Measurements from ENCODE around the gene PPARG. TPM values are rescaled to one million over a fixed set of nuclear protein-coding genes. Genes with fewer than 3 reads are reported as not detected.

Gene PPARG
- total and polyA plus RNA-seq, 2 donors (not counting 3 experiments of a cell fraction or from before 2014, with no cell fraction given): 0.15 to 1.3 TPM

DNA sequence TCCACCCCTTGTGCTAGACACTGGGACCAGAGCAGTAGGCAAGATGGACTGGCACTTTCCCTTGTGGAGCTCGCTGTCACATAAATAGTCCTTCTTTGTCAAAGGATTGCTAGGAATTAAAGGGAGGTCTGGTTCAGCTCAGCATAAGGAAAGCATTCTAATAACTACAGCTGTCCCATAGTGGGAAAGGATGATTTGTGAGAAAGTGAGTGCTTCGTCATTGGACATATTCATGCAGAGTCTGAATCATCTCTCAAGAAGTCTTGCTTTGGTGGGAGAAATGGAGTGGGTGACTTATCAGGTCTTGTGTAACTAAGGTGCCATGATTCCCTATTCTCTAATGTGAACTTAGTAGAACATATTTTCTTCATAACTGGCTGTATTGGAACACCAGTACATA, 14.7 kb downstream of the PPARG start:
- Histone ChIP-seq H3K4me3 (replicated peaks in 1 of 3; ENCODE audit: insufficient read depth in 1 of 3, low read depth in 1 of 3, low read length in 3 of 3) (no peak overlapping the region), H3K4me1 (ENCODE audit: control insufficient read depth, extremely low read depth, insufficient read depth, low read length) (no peaks in the 10 kb centered on the region), H3K9me3 (replicated peaks; ENCODE audit: control insufficient read depth, insufficient read depth, low read length) (no peaks in the 10 kb centered on the region), H3K79me2 (ENCODE audit: control insufficient read depth, insufficient read depth, low read length) (no peaks in the 10 kb centered on the region), H3K4me2 (ENCODE audit: insufficient read depth, low read length) (no peak overlapping the region), H3K9ac (replicated peaks; ENCODE audit: extremely low read depth, insufficient read depth, low read length) (no peak overlapping the region), H2AFZ (ENCODE audit: low read depth, low read length) (no peak overlapping the region), H3K36me3 (ENCODE audit: control insufficient read depth in 2 of 2, extremely low read depth in 1 of 2, insufficient read depth in 2 of 2, low read length in 2 of 2) (no peaks in the 10 kb centered on the region), H4K20me1 (replicated peaks; ENCODE audit: control insufficient read depth, extremely low read depth, insufficient read depth, low read length) (no peaks in the 10 kb centered on the region), H3K27ac (ENCODE audit: insufficient read depth, low read depth, low read length) (no peak overlapping the region), H3K9me1 (replicated peaks; ENCODE audit: control insufficient read depth, extremely low read depth, insufficient read depth, low read length) (no peaks in the 10 kb centered on the region), H3K27me3 (ENCODE audit: control insufficient read depth in 2 of 2, insufficient read depth in 2 of 2, low read length in 2 of 2) (peaks cover 0 to 7% of the 10 kb centered on the region in 2 experiments)
- intact Hi-C loops (cut with micrococcal nuclease) (no loop called here), dilution Hi-C loops (cut with MboI; ENCODE audit: extremely low pct_ligation_motif_present, low sequenced_read_pairs) (no loop called here)
- ChIA-PET POLR2A (no interaction called here), CTCF (no interaction called here)
- no peak for TF ChIP-seq EZH2 (IDR thresholded peaks at IDR 0.05; ENCODE audit: borderline replicate concordance, low read depth, low read length, severe bottlenecking)
- no peak for TF ChIP-seq GATA2 (IDR thresholded peaks at IDR 0.05; ENCODE audit: insufficient read depth, insufficient read length, low read depth, low read length)
- no peak for TF ChIP-seq POLR2A (IDR thresholded peaks at IDR 0.05; ENCODE audit: low read depth, low read length)
- no peak for TF ChIP-seq POLR2AphosphoS5 (IDR thresholded peaks at IDR 0.05; ENCODE audit: insufficient read depth, low read depth, low read length)
- no peak for TF ChIP-seq MYC (IDR thresholded peaks at IDR 0.05; ENCODE audit: low read depth, low read length)
- no peak for FAIRE-seq
- DNase-seq (ENCODE audit: low read depth, low spot score): no peak
- BruUV-seq (replicated peaks): no TSS peak

- Histone ChIP-seq H3K9ac (replicated peaks; ENCODE audit: extremely low read depth, insufficient read depth, low read length) (no peak overlapping the region), H3K9me3 (replicated peaks; ENCODE audit: control insufficient read depth, insufficient read depth, low read length) (no peaks in the 10 kb centered on the region), H2AFZ (ENCODE audit: low read depth, low read length) (no peak overlapping the region), H3K4me3 (replicated peaks in 1 of 3; ENCODE audit: insufficient read depth in 1 of 3, low read depth in 1 of 3, low read length in 3 of 3) (no peak overlapping the region), H3K27me3 (ENCODE audit: control insufficient read depth in 2 of 2, insufficient read depth in 2 of 2, low read length in 2 of 2) (peaks cover 0 to 7% of the 10 kb centered on the region in 2 experiments), H4K20me1 (replicated peaks; ENCODE audit: control insufficient read depth, extremely low read depth, insufficient read depth, low read length) (no peaks in the 10 kb centered on the region), H3K36me3 (ENCODE audit: control insufficient read depth in 2 of 2, extremely low read depth in 1 of 2, insufficient read depth in 2 of 2, low read length in 2 of 2) (no peaks in the 10 kb centered on the region), H3K4me1 (ENCODE audit: control insufficient read depth, extremely low read depth, insufficient read depth, low read length) (no peaks in the 10 kb centered on the region), H3K4me2 (ENCODE audit: insufficient read depth, low read length) (no peak overlapping the region), H3K9me1 (replicated peaks; ENCODE audit: control insufficient read depth, extremely low read depth, insufficient read depth, low read length) (no peaks in the 10 kb centered on the region), H3K27ac (ENCODE audit: insufficient read depth, low read depth, low read length) (no peak overlapping the region), H3K79me2 (ENCODE audit: control insufficient read depth, insufficient read depth, low read length) (no peaks in the 10 kb centered on the region)
- intact Hi-C loops (cut with micrococcal nuclease) (no loop called here), dilution Hi-C loops (cut with MboI; ENCODE audit: extremely low pct_ligation_motif_present, low sequenced_read_pairs) (no loop called here)
- POLR2A ChIA-PET: no interaction called here
- FAIRE-seq: no peak
- CTCF ChIA-PET: no interaction called here
- TF ChIP-seq GATA2 (IDR thresholded peaks at IDR 0.05; ENCODE audit: insufficient read depth, insufficient read length, low read depth, low read length) (no peak), POLR2A (IDR thresholded peaks at IDR 0.05; ENCODE audit: low read depth, low read length) (no peak), FOS (IDR thresholded peaks at IDR 0.05; ENCODE audit: borderline replicate concordance, insufficient read depth, low read length) (no peak), MYC (IDR thresholded peaks at IDR 0.05; ENCODE audit: low read depth, low read length) (no peak), EZH2 (IDR thresholded peaks at IDR 0.05; ENCODE audit: borderline replicate concordance, low read depth, low read length, severe bottlenecking) (no peak), JUN (IDR thresholded peaks at IDR 0.05; ENCODE audit: borderline replicate concordance, insufficient read depth, insufficient read length, low read depth) (no peak), POLR2AphosphoS5 (IDR thresholded peaks at IDR 0.05; ENCODE audit: insufficient read depth, low read depth, low read length) (no peak)
- TF ChIP-seq, protein P1, sequence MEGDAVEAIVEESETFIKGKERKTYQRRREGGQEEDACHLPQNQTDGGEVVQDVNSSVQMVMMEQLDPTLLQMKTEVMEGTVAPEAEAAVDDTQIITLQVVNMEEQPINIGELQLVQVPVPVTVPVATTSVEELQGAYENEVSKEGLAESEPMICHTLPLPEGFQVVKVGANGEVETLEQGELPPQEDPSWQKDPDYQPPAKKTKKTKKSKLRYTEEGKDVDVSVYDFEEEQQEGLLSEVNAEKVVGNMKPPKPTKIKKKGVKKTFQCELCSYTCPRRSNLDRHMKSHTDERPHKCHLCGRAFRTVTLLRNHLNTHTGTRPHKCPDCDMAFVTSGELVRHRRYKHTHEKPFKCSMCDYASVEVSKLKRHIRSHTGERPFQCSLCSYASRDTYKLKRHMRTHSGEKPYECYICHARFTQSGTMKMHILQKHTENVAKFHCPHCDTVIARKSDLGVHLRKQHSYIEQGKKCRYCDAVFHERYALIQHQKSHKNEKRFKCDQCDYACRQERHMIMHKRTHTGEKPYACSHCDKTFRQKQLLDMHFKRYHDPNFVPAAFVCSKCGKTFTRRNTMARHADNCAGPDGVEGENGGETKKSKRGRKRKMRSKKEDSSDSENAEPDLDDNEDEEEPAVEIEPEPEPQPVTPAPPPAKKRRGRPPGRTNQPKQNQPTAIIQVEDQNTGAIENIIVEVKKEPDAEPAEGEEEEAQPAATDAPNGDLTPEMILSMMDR (IDR thresholded peaks at IDR 0.05; ENCODE audit: extremely low read depth in 1 of 2, insufficient read depth in 1 of 2, low read depth in 1 of 2, low read length in 2 of 2): no peak
- TF ChIP-seq, protein P2, sequence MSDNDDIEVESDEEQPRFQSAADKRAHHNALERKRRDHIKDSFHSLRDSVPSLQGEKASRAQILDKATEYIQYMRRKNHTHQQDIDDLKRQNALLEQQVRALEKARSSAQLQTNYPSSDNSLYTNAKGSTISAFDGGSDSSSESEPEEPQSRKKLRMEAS (IDR thresholded peaks at IDR 0.05; ENCODE audit: insufficient read depth, insufficient read length): no peak
- DNase-seq (ENCODE audit: low read depth, low spot score): no peak
- no TSS peak for BruUV-seq (replicated peaks)
These were observed 15.1 kb downstream of the PPARG start for GRCh38 chr3:12303993-12304392.

All from endothelial cell of umbilical vein (primary cell).